ENCODE data around the gene MUC6. TPM values are rescaled to one million over a fixed set of nuclear protein-coding genes. Genes with fewer than 3 reads are reported as not detected.
A peak's percentile ranks its signal among the peaks of the same experiment; 100 is the strongest.

The MUC6 gene
- total RNA-seq, 1 donor = not detected

DNA sequence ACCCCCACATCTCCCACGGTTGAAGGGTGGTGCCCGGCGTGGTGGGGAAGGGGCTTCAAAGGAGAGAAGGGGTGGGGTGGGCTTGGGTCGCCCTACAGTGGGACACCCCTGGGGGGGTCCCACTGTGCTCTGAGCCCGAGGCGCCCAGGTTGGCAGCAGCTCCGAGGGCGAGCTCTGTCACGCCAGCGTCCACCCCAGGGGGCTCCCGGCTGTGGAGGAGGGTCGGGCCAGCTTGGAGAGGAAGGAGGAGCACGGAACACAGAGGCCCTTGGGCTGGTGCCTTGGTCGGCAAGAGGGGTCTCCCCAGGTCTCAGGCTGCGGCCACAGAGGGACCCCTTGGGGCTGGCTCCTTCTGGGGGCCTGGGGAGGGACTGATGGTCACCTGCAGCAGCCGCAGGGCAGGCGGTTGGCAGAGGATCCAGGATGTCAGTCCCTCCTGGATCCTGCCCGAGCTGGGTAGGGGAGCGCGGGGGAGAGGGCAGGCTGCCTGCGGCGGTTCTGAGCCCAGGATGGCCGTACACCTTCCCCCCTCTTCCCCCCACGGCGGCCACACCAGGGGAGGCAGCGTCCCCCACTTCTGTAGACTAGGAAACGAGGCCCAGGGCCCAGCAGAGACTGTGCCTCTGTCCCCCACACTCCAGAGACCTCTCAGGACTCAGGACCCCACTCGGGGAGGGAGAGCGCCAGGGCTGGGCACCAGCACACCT lies 788 bp downstream of the MUC6 start:
- no peak for DNase-seq (ENCODE audit: low read depth)
- no peak overlapping the region for H3K4me3 ChIP-seq (ENCODE audit: low read depth, low read length)
- no peak for TF ChIP-seq CTCF (IDR thresholded peaks at IDR 0.05; ENCODE audit: insufficient read depth, low read length)

DNA sequence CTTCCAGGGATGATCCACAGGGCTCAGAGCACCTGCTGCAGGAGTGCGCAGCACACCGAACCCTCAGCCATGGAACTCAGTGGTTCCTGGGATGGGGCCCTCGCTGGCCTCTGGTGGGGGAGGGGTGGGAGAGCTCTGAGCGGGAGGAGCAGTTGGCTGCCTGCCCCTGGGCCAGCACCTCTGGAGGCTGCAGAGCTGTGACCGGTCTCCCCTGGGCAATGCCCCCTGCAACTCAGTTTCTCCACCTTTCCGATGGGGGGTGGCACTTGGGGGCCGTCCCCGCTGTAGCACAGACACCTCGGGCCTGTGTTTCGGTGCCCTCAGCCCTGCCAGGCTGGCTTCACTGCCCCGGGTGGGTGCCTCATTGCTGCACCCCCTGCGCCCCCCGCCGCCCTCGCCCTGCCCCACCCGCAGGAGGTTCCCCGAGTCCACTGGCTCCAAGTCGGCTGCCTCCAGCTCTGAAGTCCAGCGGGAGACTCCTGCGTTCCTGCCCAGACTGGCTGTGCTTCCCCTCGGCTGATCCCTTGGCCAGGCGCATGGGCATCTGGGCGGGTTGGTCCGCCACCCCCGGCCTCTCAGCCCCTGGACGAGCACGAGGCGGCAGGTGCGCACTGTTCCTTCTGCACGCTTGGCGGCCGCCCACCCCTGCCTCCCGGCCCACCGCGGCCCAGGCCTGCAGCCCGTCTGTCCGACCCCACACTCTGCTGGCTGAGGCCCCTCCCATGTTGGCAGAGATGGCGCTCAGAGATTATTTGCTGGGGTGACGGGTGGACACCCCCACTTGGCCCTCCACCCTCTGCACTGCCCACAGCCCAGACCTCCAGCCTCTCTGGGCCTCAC lies 1.8 kb downstream of the MUC6 start:
- no peak overlapping the region for H3K4me3 ChIP-seq (ENCODE audit: low read depth, low read length)
- DNase-seq (ENCODE audit: low read depth) = no peak
- no peak for TF ChIP-seq CTCF (IDR thresholded peaks at IDR 0.05; ENCODE audit: insufficient read depth, low read length)

- no peak overlapping the region for H3K4me3 ChIP-seq (ENCODE audit: low read depth, low read length)
- TF ChIP-seq CTCF (IDR thresholded peaks at IDR 0.05; ENCODE audit: insufficient read depth, low read length) = no peak
- DNase-seq (ENCODE audit: low read depth) = peak; percentile 13
These were observed 2.5 kb downstream of the MUC6 start for GRCh38 chr11:1034001-1034400.

- no peak for DNase-seq (ENCODE audit: low read depth)
- H3K4me3 ChIP-seq (ENCODE audit: low read depth, low read length) = no peak overlapping the region
- TF ChIP-seq CTCF (IDR thresholded peaks at IDR 0.05; ENCODE audit: insufficient read depth, low read length) = no peak
These were observed 3.3 kb downstream of the MUC6 start for GRCh38 chr11:1033016-1033798.

GRCh38 chr11:1032310-1032891 lies 4.1 kb downstream of the MUC6 start:
- TF ChIP-seq CTCF (IDR thresholded peaks at IDR 0.05; ENCODE audit: insufficient read depth, low read length) = no peak
- no peak overlapping the region for H3K4me3 ChIP-seq (ENCODE audit: low read depth, low read length)
- no peak for DNase-seq (ENCODE audit: low read depth)

DNA sequence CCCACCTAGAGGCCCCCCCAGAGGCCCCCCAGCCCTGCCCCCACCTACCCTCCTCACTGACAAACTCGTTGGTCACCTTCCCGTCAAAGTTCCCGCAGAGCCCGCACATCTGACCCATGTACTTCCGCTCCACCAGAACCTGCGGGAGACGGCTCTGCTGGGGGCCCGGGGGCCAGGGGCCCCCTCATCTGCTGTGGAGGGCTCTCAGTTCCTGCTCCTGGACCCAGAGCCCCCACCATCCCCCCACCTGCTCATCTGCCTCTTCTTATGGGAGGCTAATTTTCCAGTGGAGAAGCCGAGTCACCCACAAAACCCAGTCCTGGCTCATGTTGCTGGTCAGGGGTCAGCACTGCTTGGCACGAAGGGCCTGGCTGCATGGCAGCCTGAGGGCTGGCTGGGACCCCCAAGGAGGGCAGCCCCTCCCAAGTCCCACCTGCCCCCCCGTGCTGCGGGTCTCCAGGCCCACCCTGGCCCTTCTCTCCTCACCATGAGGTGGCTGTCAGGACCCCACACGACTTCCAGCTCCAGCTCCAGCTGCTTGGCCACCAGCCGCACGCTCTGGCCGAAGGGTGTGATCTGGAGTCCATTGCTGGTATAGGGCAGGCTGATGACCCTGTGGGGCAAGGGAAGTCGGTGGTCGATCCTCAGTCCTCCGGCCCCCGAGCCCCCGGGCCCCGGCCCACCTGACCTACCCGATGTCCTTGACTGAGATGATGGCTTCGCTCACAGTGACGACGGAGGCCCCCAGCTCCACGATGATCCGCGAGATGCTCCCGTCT lies 5.2 kb downstream of the MUC6 start:
- no peak for DNase-seq (ENCODE audit: low read depth)

More for the DNA sequence above, 5.2 kb downstream of the MUC6 start:
- TF ChIP-seq CTCF (IDR thresholded peaks at IDR 0.05; ENCODE audit: insufficient read depth, low read length) = no peak
- no peak overlapping the region for H3K4me3 ChIP-seq (ENCODE audit: low read depth, low read length)

All from fibroblast of the aortic adventitia (primary cell).